SK-N-SH treated with all-trans-retinoic acid at 6 μM for 48 hours (cell line): ENCODE data around the gene MRTFA.

Experiments
- CSRNP3 ChIP-seq: fragments of 250-450 bp; sonication (Bioruptor Pico); IDR thresholded peaks from 2 replicates; pipeline ENCODE4 v1.5.1; 2021; ENCODE audit warnings: mild to moderate bottlenecking, moderate library complexity
- ZC3H10 ChIP-seq: fragments of 250-450 bp; sonication (Bioruptor Pico); IDR thresholded peaks from 2 replicates; pipeline ENCODE4 v1.5.1; 2021; ENCODE audit warnings: mild to moderate bottlenecking, moderate library complexity
- ZFP3 ChIP-seq: fragments of 250-450 bp; sonication (Bioruptor Pico); IDR thresholded peaks from 2 replicates; pipeline ENCODE4 v1.5.0; 2020; ENCODE audit warnings: mild to moderate bottlenecking, moderate library complexity

DNA sequence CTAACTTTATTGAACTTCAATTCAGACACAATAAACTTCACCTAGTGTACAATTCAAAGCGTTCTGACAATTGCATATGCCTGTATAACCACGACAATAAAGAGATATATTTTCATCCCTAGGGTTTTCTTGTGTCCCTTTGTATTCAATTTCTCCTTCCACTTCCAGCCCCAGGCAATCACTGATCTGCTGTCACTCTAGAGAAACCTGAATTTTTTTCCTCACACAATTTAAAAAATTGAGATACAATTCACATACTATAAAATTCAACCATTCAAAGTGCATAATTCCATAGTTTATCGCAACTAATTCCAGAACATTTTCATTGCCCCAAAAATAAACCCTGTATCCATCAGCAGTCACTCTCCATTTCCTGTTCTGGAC lies 116.6 kb downstream of the MRTFA start:
- TF ChIP-seq ZFP3 (no peak), ZC3H10 (CRISPR knock-in tag) (no peak), CSRNP3 (no peak)
